ENCODE results near the gene GPR161.

GPR161 gene

GRCh38 chr1:168146626-168147025 lies 9.9 kb upstream of the GPR161 start:
- DNase-seq: peak; percentile 17

DNA sequence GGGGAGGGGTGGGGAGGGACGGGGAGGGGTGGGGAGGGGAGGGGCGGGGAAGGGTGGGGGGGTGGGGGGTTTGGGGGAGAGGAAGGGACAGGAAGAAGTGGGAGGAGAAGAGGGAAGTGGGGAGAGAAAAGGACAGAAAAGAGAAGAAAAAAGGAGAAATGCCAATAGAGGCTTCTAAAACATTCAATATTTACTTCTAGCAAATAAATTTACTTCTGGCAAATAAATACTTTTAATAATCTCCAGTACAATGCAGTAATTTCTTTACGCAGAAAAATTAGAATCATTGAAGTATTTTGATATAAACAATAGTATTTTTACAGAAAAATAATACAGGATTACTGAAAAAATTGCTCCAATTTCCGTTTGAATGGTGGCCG lies 9.4 kb upstream of the GPR161 start:
- DNase-seq: no peak

DNA sequence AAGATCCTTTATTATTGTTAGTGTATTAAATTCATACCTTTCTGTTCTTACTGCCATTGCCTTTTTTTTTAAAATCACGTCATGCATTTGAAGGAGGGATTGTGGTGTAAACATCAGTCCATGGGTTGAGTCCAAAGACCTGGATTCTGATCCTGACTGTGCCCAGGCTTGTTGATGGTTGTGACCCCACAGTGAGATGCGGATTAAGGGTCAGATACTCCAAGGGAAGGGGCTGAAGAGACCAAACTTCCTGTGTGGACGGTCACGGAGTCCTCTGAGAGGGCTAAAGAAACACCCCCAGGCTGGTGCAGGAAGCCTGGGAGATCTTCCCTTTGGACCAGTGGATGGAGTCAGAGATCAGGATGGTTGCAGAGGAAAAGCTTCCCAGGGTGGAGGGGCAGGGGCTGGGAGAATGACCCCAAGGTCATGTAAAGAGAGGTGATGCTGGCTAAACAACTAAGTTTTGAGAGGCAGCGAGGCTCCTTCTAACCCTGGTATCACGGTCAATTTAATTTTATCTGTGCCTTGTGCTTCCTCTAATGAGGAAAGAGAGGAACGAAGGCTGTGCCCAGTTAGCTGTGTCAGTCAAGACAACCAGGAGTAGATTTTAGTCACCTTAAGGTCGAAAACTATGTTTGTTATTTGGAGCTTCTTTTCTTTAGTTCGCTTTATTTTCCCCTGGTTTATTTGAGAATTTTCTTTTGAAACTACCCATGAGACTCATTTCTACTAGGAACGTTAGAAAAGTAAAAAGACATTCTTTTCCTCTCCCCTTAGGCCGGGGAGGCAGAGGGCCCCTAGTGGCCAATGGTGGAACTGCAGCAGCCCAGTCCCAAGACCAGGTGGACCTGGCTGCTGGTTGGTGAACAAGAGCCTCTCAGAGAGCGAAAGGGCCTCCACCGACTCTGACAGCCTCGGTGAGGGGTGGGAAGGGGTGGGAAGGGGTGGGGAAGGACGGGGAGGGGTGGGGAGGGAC lies 8.7 kb upstream of the GPR161 start:
- peak; percentile 90 for DNase-seq

DNA sequence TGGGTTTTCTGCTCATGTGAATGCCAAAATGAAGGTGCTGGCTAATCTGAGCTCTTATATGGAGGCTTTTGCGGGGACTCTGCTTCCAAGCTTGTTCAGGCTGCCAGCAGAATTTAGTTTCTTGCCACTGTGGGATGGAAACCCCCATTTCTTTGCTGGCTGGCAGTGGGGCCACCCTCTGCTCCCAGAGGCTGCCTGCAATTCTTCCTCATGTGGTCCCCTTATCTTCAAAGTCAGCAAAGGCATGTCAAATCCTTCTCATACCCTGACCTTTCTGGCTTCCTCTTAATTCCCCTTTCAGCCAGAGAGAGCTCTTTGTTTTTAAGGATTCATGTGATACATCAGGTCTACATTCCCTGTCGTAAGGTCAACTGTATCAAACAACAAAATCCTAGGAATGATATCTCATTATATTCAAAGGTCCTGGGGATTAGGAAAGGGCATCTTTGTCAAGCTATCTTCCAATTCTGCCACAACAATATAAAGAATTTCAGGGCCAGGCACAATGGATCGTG lies 5.2 kb upstream of the GPR161 start:
- no peak for DNase-seq

DNA sequence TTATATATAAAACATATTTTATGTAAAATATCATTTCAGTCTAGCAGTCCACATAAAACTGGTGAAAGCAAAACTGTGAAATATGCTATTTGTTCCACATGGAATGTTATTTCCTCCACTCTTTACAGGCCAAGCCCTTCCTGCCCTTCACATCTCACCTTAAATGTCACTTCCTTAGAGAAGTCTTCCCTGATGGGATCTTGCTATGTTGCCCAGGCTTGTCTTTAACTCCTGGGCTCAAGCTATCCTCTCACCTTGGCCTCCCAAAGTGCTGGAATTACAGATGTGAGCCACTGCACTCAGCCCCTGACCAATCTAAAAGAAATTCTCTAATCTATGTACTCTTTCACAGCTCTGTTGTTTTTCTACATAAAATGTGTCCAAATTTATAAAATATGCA lies 2.3 kb upstream of the GPR161 start:
- no peak for DNase-seq

DNA sequence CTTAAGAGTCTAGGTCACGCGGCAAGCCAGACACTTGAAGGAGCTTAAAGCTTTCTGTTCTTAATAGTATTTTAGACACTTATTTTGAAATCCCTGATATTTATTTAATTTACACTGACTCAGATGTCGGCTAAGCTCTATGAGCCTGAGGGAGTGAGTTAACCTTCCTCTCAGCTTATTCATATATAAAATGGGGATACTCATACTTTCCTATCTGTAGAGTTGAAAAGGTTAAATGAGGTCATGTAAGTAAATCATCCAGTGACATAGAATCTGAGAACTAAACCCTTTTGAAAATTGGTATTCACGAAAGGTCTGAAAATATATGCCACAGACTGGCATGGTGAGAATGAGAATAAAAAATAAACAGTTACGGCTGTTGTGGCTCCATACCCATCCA lies 1.4 kb upstream of the GPR161 start:
- DNase-seq: no peak

DNA sequence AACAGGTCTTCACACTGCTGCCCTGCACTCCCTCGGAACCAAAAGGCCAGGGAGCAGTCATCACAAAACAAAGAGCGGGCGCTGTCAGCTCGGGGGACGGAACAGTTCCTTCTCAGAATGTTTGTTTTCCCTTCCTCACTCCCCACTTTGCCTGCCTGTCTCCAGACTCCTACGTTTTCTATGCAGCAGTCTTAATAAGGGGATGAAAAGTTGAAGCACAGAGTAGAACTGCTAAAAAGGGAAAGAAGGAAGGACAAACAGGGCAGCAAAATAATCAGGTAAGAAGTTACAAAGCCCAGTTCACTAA lies 738 bp upstream of the GPR161 start:
- no peak for DNase-seq

- peak; percentile 39 for DNase-seq
These were observed 615 bp downstream of the GPR161 start for GRCh38 chr1:168135921-168136708.

DNA sequence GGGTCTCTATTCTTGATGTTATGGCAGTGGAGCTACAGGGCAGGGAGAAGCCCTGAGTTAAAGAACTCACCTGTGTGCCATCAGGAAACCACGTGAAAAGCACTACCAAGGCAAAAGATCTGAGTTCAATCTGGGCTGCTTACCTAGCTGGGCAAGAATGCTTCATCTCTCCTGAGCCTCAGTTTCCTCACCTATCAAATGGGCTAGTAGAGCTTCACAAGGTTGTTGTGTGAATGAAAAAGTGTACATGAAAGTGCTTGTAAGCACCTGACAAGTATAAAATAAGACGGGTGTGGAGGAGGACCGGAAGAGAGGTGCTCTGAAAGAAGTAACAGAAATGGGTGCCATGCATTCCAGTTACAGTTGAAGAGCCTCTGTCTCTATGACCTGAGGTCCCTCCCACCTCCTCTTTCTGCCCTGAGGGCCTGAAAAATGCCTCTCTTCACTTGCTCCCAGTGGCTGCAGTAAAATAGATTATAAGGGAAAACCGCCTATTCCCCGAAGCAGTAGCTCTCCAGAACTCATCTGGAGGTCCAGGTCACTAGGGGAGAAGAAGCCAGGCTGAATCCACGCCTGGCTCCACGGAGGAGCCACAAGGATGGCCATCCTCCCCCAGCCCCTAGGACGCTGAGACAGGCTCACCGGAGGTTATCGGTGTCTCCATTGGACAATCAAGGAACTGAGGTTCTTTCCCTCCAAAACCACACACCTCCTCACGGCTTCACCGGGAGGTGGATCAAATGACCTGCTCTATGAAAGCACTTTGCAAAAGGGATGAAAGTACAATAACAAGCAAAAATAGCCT lies 1.4 kb downstream of the GPR161 start:
- DNase-seq: peak; percentile 32

DNA sequence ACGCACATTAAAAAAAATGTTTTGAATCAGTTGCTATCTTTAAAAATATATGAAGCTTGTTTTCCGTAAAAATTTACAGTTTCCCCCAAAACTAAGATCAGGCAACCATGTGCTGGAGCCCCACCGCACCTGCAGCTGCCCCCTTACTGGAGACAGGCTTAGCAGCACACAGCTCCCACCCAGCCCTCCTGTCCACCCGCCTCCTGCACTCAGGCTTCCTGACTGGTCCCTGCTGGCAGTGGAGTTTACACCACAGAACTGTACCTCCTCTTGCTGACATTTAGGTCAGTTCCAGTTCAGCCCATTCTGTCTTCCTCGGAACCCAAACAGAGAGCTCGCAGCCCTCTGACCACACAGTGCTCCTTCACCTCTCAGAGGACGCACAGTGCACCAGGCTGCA lies 2.1 kb downstream of the GPR161 start:
- no peak for DNase-seq

DNA sequence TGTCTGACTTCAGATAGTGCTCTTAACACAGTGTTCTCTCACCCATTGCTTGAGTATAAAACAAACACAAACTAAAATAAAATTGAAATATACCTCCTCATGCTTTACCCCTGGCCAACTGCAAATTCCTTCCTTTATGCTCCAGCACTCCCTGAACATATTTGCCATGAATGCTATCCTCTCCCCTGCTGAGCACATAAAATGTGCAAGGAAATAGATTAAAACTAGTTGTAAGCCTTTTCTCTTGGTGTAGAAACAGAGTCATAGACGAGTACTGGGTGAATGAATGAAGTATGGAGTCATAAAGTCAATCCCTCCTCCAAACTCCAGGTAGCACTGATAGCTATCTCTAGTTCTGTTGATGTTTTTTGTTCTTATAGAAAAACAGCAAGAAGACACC lies 2.6 kb downstream of the GPR161 start:
- no peak for DNase-seq

- DNase-seq: no peak
These were observed 6.8 kb downstream of the GPR161 start for GRCh38 chr1:168129933-168130332.

DNA sequence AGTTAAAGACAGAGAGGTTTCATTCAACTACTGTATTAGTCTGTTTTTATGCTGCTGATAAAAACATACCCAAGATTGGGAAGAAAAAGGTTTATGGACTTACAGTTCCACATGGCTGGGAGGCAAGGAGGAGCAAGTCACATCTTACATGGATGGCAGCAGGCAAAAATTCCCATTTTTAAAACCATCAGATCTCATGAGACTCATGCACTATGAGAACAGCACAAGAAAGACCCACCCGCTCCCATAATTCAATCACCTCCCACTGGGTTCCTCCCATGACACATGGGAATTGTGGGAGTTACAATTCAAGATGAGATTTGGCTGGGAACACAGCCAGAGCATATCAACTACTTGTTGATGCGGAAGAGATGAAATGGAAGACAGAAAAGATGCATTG lies 9.2 kb downstream of the GPR161 start:
- DNase-seq: no peak

- DNase-seq: no peak
These were observed 11.7 kb downstream of the GPR161 start for GRCh38 chr1:168125051-168125450.

DNA sequence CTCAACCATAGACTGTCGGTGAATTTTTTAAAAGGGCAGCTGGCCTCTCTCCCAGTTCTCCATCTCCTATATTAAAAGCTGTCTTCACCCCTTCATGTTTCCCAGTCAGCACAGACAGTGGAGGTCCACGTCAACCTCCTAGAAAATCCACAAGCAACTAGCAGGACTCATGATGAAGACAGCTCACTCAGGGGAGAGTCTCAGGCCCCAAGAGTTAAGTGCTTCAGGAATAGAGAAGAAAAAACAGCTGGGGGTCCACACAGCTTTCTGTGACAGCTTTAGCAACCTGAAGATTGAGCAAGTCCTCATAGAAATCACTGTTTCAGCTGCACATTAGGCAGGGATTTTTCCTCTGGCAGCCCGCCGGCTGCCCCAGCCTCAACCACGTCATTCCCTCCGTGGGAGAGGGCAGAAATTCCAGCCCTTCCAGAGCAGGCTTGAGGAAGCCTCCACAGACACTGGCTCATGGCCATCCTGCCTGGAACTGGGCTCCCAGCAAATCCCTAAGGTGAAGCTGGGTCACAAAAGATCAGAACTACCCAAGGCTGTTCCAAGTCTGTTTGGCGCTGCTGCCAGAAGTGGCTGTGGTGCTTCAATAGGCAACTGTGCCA lies 15.2 kb downstream of the GPR161 start:
- DNase-seq: no peak

GRCh38 chr1:168119750-168120149 lies 17.0 kb downstream of the GPR161 start:
- DNase-seq: no peak

DNA sequence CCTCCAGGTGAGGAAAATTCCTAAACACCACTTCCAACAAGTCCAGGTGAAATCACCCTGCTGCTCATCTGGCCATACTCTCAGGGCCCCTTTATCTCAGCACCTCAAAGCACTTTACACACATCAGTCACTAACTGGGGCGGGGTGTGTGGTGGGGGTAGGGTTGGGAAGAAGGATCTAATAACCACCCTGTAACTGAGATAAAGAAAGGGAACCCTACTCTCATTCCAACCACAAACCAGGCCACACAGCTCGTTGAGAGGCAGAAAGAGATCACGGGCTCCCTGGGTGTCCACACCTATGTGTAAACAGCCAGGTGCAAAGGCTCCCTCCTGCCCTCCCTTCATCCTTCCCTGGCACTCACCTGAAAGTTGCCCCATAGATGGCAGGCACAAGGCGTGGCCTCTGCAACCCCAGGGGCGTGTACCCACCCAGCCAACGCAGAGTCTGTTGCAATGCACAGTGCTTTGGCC lies 20.4 kb downstream of the GPR161 start:
- DNase-seq: peak; percentile 89

- DNase-seq: no peak
These were observed 21.9 kb downstream of the GPR161 start for GRCh38 chr1:168114845-168115244.

DNA sequence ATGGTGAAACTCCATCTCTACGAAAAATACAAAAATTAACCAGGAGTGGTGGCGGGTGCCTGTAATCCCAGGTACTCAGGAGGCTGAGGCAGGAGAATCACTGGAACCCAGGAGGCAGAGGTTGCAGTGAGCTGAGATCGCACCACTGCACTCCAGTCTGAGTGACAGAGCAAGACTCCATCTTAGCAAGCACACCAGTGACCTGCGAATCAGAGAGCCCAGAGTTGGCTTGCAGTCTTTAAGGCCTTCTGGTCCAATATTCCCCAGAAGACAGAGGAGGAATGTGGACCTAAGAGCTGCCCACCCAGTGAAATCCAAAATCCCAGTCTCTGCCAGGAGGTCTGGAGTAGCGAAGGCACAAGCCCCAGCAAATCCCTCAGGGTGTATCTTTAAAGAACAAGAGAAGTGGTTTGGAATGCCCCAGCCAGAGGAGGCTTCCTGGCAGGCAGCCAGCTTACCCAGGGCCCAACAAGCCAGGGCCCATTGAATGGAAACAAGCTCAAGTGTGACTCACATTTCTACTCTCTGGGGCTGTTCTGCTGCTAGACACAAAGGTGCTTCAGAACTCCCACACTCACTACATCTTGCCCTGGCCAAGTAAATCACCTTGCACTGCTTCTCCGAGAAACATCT lies 23.9 kb downstream of the GPR161 start:
- peak; percentile 39 for DNase-seq

GRCh38 chr1:168110896-168111545 lies 25.7 kb downstream of the GPR161 start:
- no peak for DNase-seq

- DNase-seq: no peak
These were observed 30.5 kb downstream of the GPR161 start for GRCh38 chr1:168106274-168106673.

DNA sequence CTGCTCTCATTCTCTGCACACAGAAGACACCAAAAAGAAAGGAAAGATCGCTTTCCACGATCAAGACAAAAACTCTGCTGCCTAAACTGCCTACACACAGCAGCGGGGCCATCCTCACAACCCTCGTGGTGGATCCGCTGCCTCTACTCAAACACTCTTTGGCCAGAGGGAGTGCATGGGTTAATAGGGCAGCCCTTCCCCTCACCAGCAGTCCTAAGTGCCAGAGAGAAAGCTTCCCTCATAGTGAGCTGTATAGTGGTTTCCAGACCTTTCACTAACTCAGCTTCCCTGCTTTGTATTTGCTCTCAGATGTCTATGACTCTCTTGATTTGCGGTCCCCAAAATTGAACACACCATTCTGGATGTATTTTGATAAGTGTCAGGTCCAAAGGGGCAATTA lies 30.9 kb downstream of the GPR161 start:
- no peak for DNase-seq

Data from NCI-H146 (cell line).